Measurements from ENCODE around the gene IFI35.

GRCh38 chr17:43030137-43030767, 23.7 kb downstream of the IFI35 start:
- TF ChIP-seq CTCF (IDR thresholded peaks at IDR 0.05 in 4 of 5, conservative IDR thresholded peaks at IDR 0.05 in 1 of 5) (no peak), POLR2A (IDR thresholded peaks at IDR 0.05) (no peak)
